HCEC 1CT (cell line): ENCODE measurements around the gene NEDD4L.

Source experiments
- DNase-seq: peaks from one replicate; pipeline ENCODE4 v3.0.0-alpha.2; 2017

Gene NEDD4L

DNA sequence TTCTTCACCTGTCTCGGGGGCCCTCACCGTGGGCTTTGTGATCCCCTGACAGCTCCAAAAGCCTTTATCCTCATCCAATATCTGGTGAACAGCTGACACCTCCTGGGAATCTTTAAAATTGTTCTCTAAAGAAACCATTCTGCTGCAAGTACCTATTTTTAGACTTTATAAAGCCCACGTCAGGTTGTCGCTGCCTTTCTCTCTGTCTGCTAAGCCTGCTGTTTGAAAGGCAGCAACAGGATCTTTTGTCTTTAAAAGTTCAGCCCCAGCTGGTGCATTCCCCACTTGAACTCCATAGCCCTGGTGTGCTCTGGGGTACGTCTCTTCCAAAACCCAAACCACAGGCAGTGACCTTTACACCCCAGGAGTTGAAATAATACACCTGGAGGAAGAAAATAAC is 145.0 kb downstream of the NEDD4L start:
- no peak for DNase-seq

DNA sequence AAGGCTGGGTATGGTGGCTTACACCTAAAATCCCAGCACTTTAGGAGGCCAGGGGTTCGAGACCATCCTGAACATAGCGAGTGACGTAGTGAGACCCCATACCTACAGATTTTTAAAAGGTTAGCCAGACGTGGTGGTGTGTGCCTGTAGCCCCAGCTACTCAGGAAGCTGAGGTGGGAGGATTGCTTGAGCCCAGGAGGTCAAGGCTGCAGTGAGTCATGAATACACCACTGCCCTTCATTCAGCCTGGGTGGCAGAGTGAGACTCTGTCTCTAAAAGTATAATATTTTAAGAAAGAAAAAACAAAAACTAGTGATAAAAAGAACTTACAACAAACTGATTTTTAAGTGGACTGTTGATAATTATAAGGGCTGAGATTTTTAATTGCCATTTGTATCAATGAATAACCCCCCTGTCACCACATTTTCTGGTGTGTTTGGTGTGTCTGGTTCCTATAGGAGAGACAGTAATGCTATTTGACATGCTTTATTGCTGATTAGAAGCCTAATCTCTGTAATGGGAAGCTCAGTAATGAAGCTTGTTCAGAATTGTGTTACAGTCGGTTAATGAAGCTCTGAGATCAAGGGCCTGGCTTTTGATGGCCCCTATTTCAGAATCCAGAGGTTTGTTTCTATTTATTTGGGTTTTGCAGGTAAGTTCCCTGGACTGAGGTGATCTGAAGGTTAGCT is 147.0 kb downstream of the NEDD4L start:
- no peak for DNase-seq

DNA sequence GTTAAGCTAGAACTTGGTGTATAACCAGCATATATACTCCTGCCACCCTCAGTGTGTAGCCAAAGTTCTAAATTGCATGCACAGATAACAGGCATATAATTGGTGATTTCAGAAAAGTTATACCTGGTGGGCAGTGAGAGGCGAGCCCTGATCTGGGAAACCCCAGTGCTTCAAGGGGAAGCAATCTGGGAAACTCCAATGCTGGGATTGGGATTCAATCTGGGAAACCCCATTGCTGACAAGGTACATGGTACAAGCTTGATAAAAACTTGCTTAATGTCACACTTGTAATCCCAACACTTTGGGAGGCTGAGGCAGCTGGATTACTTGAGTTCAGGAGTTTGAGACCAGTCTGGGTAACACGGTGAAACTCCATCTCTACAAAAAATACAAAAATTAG is 147.6 kb downstream of the NEDD4L start:
- no peak for DNase-seq

DNA sequence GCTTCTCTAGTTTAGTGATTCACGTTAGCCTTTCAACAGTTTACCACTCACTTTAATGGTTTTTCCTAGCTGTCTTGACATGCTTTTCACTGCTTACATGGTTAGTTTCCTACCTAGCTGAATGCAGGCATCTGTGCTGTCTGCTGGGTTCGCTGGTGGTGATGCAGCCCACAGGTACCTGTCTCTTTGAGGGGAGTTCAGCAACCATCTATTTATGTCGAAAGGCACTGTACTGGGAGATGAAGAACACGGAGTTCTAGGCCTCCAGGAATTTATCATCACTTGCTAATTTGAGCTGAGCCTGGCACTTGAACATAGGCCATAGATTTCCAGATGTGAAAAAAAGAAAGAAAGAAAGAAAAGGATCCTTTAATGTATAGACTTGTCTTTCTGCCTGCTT is 148.5 kb downstream of the NEDD4L start:
- no peak for DNase-seq

DNA sequence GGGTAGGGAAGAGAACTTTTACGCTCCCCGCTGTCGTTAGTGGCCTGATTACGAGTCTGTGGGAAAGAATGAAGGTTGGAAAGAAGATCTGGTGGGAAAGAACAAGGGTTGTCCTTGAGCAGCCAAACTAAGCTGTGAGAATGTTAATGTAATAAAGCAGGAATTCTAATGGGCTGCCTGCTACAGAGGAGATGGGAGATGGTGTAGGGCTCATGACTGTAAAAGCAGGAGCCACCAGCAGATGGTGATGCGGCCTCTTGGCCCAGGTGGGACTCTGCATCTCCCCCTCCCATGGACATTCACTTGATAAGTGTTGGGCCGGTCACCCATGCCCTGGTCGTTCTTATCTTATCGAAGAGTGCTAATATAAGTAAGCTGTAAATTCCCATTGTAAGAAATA is 150.0 kb downstream of the NEDD4L start:
- DNase-seq: no peak

DNA sequence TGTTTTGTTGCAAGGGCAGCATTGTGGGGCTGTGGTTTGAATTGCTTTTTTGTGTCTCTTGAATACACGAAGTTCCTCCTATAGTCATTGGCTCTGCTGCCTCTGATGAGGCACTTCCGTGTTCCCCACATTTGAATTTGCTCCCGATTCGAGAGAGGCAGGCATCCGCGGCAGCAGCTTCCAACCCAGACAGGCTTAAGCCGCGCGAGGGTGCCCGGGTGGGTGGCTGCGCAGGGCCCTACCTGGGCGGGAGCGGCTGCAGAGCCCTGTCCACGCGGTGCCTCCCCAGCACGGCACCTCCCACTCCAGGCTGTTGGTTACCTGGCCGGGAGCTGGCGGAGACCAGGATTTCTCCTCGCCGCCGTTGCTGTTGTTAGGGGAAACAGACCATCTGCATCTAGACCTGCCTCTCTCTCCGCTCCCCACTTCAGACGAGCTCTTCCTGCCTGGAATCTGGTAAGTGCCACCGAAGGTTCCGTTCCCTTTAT is 151.3 kb downstream of the NEDD4L start:
- peak; percentile 36 for DNase-seq

DNA sequence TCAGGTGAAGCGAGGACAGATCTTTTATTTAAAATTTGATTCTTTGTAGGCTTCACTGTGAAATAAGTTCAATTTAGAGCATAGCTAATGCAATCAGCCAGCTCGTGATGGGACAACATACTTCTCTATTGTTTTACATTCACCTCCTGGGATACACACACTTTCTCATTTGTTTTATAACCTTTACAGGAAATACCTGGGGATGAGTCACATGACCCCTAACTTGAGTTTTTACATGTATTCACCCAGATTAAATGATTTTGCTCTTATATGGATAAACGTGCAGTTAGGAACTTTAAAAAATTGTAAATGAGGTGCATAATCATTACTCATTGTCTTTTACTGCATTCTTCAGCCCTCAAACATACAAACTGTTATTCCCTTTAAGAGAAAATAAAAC is 152.1 kb downstream of the NEDD4L start:
- DNase-seq: peak; percentile 39

DNA sequence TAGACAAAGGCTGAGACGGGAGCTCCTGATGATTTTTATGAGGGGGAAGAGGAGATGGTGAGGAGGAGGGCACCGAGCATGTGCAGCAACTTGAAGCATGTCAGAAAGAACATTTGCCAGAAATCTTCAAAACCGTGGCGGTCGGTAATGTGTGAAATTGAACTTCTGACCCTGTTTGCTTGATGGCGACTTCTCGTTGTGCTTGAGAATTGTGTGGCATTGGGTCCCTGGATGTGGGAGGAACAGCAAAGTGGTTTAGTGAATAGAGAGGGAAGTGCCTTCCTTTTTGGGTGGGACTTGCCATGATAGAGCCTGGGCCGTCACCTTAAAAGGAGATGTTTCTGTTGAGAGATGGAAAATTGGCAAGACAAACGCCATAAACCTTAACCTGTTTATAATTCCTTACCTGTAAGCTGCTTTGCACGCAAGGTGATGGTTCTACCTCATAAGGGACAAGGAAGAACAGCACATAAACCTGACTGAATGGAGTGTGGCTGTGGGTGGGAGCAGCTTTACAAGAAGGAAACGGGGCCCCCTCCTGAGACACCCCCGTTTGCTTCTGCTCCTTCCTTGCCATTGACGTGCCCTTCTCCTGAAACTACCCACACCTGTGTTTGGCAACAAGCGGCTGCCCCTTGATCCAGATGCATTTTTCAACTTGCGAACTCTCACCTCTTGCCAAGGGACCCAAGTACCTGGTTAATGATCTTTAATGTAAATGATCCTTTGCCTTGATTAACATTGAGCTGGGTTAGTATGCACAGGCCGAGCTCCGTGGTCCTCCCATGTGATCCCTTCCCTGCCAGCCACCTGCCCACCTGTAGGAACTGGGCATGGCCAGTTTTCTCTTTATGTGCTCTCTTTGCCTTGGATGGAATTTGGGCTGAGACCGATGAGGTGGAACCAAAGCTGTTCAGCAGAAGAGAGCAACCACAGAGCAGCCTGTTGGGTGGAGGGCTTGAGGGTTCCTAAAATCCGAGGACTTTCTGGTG is 153.2 kb downstream of the NEDD4L start:
- DNase-seq: no peak

DNA sequence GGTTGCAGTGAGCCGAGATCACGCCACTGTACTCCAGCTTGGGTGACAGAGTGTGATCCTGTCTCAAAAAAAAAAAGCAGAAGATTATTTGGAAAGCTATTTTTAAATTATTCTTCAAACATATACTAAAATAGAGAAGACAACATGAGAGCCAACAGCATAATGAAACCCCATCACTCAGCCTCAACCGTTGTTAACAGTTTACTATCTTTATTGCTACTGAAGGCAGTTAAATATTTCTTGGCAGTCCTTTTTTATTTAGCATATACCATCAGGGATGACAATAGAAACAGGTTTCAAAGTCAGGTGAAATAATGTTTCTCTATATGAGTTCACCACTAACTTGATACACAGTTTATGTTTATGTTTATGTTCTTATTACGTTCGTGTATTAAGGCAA is 157.2 kb downstream of the NEDD4L start:
- no peak for DNase-seq

DNA sequence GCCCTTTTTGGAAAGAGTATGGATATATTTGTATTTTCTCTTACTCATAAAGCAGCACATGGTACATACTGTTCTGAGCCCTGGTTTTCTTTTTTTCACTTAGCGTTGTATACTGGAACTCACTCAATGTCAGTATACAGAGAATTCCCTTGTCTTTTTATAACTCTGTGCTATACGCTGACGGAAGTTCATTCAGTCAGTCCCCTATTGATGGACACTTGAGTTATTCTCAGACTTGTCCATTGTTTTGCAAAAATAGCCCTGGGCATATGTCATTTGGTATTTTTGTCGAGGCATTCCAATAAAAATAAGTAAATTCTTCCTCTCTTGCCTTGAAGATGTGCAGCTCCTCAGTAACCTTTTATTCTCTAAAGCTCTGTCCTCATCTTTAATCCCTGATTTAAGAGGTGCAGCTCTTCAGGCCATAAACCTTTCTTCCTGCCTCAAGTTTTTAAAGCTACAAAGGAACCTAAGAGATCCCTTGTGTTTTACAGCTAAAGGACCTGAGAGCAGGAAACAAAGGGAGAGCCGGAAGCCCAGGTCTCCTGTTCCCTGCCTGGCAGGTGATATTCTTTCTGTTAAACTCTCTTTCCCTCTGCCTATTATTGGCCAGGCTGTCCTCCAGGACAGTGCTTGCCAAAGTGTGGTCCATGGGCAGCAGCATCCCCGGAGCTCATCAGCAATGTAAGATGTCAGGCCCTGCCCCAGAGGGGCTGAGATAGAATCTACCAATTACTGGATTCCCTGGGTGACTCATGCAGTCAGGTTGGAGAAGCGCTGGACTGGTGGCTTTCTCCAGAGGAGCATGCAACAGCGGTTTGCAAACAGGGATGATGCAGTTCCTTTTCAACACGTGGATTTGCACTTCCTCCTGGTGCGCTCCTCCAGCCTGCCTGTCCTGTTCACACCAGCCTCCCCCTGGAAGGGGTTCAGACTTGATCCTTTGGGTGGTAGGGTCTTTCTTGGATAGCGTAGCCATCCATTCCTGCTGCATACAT is 158.0 kb downstream of the NEDD4L start:
- DNase-seq: no peak

DNA sequence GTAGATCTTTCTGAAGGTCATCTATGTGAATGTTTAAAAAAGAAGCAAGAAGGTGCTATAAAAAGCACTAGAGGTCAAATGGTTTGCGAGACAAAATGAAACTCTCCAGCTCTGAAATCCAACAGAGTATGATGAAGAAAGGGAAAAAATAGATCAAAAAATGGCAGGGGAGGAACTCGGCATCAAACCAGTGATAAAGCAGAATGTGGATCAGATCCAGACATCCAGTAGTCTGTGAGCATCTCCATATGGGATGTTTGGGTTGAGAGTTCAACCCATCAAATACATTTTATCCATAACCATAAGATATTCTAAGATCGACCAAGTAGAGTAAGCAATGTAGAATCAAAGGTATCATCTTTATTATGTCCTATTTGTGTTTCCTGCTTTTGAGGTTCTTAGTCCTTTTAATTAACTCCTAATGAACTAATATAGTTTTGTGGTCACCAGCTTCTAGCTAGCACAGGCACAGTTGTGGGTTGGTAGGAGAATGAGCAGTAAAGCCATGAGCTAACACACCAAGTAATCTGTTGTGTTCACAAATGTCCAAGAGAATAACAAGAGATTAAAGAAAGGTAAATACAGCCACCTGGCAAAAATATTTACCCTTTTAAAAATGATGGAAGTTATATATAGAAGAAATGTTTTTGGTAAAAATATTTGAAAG is 160.9 kb downstream of the NEDD4L start:
- no peak for DNase-seq

DNA sequence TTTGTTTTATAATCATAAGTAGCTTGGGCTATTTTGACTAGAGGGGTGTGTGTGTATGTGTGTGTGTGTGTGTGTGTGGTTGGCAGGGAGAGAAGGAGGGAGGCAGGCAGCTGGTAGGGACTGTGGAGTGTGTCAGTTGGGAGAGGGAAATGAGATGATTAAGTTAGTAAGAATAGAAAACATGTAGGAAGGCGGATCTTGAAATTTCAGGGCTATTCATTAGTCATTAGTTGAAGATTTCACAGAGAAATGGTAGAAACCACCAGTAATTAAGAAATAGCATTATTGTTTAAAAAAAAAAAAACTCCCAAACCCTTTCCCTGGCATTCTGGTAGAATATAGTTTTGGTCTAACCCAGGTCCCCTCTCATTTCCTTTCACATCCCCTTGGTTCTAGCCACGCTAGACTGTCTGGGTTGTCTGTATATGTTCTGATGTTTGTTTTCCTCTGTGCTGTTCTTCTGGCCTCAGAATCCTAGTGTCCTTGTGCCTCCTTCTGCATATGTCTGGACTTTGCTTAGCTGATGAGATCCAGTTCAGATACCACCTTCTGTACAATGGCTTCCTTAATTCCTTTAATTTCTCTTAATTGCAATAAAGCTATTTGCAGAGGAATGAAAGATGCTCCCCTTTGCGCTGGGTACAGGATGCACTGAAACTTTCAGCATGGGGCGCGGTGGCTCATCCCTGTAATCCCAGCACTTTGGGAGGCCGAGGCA is 161.6 kb downstream of the NEDD4L start:
- peak; percentile 95 for DNase-seq

DNA sequence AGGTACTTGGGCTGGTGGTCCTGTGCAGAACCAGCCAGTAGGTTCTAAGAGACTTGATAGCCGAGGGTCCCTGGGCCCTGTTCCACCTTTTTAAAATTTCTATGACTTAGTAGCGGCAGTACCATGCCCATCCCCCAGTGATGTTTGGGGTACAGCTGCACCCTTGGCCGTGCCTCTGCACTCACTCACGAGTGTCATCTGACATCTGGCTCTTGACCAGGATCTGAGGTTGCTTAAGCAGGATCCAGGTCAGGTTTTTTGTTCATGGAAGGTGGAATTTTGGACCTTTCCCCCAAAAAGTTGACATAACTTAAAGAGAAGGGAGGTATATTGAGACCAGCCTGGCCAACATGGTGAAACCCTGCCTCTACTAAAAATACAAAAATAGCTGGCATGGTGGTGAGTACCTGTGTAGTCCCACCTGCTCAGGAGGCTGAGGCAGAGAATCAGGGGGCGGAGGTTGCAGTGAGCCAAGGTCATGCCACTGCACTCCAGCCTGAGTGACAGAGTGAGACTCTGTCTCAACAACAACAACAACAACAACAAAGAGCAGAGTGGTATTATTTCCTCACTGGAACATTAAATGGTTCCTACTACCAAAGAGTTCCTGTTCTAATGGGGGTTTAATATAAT is 163.6 kb downstream of the NEDD4L start:
- no peak for DNase-seq

DNA sequence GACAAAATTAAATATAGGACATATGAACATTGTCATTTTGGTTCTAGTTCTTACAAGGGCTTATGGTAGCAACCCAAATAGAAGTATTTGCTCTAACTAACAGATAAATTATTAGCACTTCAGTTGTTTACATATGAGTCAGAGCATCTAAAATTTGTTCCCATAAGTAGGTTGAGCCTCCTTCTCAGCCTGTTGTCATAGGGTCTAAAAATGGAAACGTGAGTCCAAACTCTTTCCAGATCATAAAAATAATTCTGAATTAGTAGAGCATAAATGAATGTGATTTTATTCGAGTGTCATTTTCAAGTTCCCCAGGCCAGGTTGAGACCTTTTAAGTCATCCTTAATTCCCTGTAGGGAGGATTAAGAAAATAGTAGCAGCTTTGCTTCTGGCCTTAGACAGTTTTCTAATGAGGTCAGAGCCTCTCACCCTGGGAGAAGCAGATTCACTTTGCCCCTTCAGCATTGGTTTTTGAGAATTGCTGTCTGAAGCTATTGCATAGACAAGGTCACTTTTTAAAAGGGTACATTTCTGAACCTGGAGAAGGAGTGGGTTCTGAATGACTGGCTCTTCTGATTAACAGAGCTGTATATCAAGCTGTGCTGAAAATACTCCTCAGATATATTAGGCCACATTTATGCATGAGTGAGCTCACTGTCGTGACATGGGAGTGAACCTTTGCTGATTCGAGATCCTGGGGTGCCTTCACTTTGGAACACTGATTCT is 164.3 kb downstream of the NEDD4L start:
- DNase-seq: peak; percentile 81

DNA sequence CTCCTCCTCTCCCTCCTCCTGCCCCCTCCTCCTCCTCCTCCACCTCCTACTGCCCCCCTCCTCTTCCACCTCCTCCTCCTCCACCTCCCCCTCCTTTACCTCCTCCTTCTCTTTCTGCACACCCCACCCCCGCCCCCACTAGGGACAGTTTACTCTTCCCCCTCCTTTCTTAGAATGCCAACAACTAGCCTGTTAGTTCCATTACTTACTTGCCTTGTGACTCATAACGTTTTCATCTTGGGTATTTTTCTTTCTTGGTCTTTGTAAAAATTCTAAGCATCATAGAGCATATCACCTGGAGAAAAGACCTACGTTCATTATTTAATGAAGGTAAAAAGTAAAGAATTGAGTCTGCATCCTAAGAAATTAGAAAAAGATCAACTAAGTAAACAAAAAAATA is 165.3 kb downstream of the NEDD4L start:
- DNase-seq: peak; percentile 71

DNA sequence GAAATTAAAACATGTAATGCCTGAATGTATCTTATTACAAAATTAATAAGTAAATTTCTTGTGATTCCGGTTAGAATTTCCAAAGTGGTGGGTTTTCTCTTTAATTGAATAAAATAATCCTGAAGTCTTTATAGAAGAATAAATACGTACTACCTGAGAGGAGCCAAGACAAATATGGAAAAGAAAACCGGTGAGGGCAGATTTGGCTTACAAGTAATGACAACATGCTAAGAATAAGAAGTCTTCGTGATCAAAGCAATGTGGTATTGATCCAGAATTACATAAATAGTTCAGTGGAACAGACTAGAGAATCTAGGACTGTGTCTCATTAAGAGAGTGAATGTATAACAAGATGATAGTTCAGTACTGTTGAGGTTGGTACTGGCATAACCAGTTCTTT is 167.5 kb downstream of the NEDD4L start:
- DNase-seq: no peak

DNA sequence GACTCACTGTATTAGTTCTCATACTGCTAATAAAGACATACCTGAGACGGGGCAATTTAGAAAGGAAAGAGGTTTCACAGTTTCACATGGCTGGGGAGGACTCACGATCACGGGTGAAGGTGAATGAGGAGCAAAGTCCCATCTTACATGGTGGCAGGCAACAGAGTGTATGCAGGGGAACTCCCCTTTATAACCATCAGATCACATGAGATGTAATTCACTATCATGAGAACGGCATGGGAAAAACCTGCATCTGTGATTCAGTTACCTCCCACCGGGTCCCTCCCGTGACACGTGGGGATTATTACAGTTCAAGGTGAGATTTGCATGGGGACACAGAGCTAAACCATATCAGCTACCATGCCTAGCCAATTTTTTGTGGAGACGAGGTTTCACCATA is 168.2 kb downstream of the NEDD4L start:
- DNase-seq: no peak

DNA sequence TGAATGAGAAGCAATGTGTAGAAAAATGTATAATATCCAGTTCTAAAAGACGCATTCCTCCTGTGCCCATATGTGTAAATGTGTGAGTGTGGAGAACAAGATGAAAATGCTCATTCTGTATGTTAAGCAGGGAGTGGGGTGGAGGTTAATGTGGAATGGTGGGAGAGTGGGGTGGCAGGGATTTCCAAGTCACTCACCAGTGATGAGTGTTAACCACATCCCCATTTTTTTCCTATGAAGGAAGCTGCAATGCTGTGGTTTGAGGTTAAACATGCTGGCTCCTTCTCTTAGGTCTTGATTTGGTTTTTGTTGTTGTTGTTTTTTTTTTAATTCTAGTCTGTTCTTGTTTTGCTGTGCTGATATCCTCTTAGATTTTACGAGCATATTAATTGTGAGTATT is 169.4 kb downstream of the NEDD4L start:
- peak; percentile 96 for DNase-seq

DNA sequence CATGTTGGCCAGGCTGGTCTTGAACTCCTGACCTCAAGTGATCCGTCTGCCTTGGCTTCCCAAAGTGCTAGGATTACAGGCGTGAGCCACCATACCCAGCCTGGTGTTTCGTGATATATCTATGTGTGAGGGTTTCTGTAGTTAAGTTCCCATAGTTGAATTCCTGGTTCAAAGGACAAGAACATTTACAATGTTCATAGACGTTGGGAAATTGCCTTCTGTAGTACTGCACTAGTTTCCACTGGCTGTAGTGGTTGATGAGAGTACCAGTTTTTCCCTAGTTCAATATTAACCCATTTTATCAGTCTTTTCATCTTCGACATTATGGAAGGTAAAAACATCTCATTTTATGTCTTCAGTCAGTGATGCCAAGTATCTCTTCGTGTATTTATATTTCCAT is 171.0 kb downstream of the NEDD4L start:
- DNase-seq: no peak

DNA sequence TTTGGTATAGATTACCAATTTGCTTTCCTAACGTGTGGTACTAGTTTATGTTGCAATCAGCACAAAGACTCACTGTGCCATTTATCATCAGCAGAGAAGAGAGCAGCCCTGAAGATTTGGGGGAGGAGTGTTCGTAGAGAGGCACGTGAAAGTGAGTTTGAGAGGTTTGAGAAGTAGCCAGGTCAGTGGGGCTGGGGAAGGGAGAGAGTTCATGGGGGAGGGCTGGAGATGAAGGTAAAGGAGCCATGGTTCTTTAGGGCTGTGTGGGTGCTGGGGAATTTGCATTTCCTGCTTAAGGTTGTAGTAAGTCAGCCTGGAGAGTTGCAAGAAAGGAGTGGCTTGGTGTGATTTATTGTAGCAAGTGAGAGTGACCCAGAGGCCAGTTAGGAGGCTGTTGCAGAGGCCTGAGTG is 172.1 kb downstream of the NEDD4L start:
- DNase-seq: peak; percentile 77
